ENCODE data around the gene GTF2F1. TPM values are rescaled to one million over a fixed set of nuclear protein-coding genes. Genes with fewer than 3 reads are reported as not detected.
A peak's percentile ranks its signal among the peaks of the same experiment; 100 is the strongest.

The GTF2F1 gene
- total RNA-seq, 1 donor: 48.1 TPM

GRCh38 chr19:6396305-6396704, 3.3 kb upstream of the GTF2F1 start:
- peaks cover 10% of the 10 kb centered on the region for H3K4me1 ChIP-seq (ENCODE audit: insufficient read depth, low read length)
- no peaks in the 10 kb centered on the region for H4K20me1 ChIP-seq (ENCODE audit: insufficient read depth, low read length)
- H3K79me2 ChIP-seq (ENCODE audit: insufficient read depth, low read length): peaks cover 17% of the 10 kb centered on the region
- no peaks in the 10 kb centered on the region for H3K9me3 ChIP-seq (ENCODE audit: low read depth, low read length)
- no peak overlapping the region for H3K27ac ChIP-seq (ENCODE audit: low read depth, low read length)
- no peak overlapping the region for H3K4me3 ChIP-seq (ENCODE audit: insufficient read depth, low read length)
- no peaks in the 10 kb centered on the region for H3K27me3 ChIP-seq (ENCODE audit: insufficient read depth, low read length)
- peaks cover 5% of the 10 kb centered on the region for H3K36me3 ChIP-seq (ENCODE audit: insufficient read depth, low read length)
- no peak for DNase-seq (ENCODE audit: insufficient read length, low spot score, missing footprints)
- no peak for TF ChIP-seq CTCF (IDR thresholded peaks at IDR 0.05; ENCODE audit: extremely low read depth, low read depth, low read length)
- H2AFZ ChIP-seq (ENCODE audit: low read length): no peak overlapping the region
- no peak overlapping the region for H3K4me2 ChIP-seq (ENCODE audit: insufficient read depth, low read length)

- Histone ChIP-seq H4K20me1 (ENCODE audit: insufficient read depth, low read length) (no peaks in the 10 kb centered on the region), H3K4me3 (ENCODE audit: insufficient read depth, low read length) (no peak overlapping the region), H3K36me3 (ENCODE audit: insufficient read depth, low read length) (peaks cover 13% of the 10 kb centered on the region), H3K27ac (ENCODE audit: low read depth, low read length) (no peak overlapping the region), H3K79me2 (ENCODE audit: insufficient read depth, low read length) (peaks cover 23% of the 10 kb centered on the region), H3K4me1 (ENCODE audit: insufficient read depth, low read length) (peaks cover 10% of the 10 kb centered on the region), H3K27me3 (ENCODE audit: insufficient read depth, low read length) (no peaks in the 10 kb centered on the region), H3K4me2 (ENCODE audit: insufficient read depth, low read length) (no peak overlapping the region), H3K9me3 (ENCODE audit: low read depth, low read length) (no peaks in the 10 kb centered on the region), H2AFZ (ENCODE audit: low read length) (no peak overlapping the region)
- TF ChIP-seq CTCF (IDR thresholded peaks at IDR 0.05; ENCODE audit: extremely low read depth, low read depth, low read length): no peak
- no peak for DNase-seq (ENCODE audit: insufficient read length, low spot score, missing footprints)
Measured at GRCh38 chr19:6394831-6395230, 1.9 kb upstream of the GTF2F1 start.

- peaks cover 23% of the 10 kb centered on the region for H3K79me2 ChIP-seq (ENCODE audit: insufficient read depth, low read length)
- peak overlapping the region; percentile 94 for H3K4me3 ChIP-seq (ENCODE audit: insufficient read depth, low read length)
- H4K20me1 ChIP-seq (ENCODE audit: insufficient read depth, low read length): no peaks in the 10 kb centered on the region
- H3K9me3 ChIP-seq (ENCODE audit: low read depth, low read length): no peaks in the 10 kb centered on the region
- peaks cover 10% of the 10 kb centered on the region for H3K4me1 ChIP-seq (ENCODE audit: insufficient read depth, low read length)
- peaks cover 20% of the 10 kb centered on the region for H3K36me3 ChIP-seq (ENCODE audit: insufficient read depth, low read length)
- H2AFZ ChIP-seq (ENCODE audit: low read length): peak overlapping the region; percentile 100
- no peak for DNase-seq (ENCODE audit: insufficient read length, low spot score, missing footprints)
- no peak for TF ChIP-seq CTCF (IDR thresholded peaks at IDR 0.05; ENCODE audit: extremely low read depth, low read depth, low read length)
- peak overlapping the region; percentile 98 for H3K4me2 ChIP-seq (ENCODE audit: insufficient read depth, low read length)
- peak overlapping the region; percentile 98 for H3K27ac ChIP-seq (ENCODE audit: low read depth, low read length)
- no peaks in the 10 kb centered on the region for H3K27me3 ChIP-seq (ENCODE audit: insufficient read depth, low read length)
Measured at GRCh38 chr19:6393983-6394412, 1.0 kb upstream of the GTF2F1 start.

- Histone ChIP-seq H3K4me1 (ENCODE audit: insufficient read depth, low read length) (peaks cover 10% of the 10 kb centered on the region), H4K20me1 (ENCODE audit: insufficient read depth, low read length) (peaks cover 2% of the 10 kb centered on the region), H3K4me2 (ENCODE audit: insufficient read depth, low read length) (peak overlapping the region; percentile 98), H3K4me3 (ENCODE audit: insufficient read depth, low read length) (peak overlapping the region; percentile 94), H3K36me3 (ENCODE audit: insufficient read depth, low read length) (peaks cover 34% of the 10 kb centered on the region), H3K79me2 (ENCODE audit: insufficient read depth, low read length) (peaks cover 23% of the 10 kb centered on the region), H2AFZ (ENCODE audit: low read length) (peak overlapping the region; percentile 100), H3K9me3 (ENCODE audit: low read depth, low read length) (no peaks in the 10 kb centered on the region), H3K27ac (ENCODE audit: low read depth, low read length) (peak overlapping the region; percentile 98), H3K27me3 (ENCODE audit: insufficient read depth, low read length) (no peaks in the 10 kb centered on the region)
- peak; percentile 68 for DNase-seq (ENCODE audit: insufficient read length, low spot score, missing footprints)
- no peak for TF ChIP-seq CTCF (IDR thresholded peaks at IDR 0.05; ENCODE audit: extremely low read depth, low read depth, low read length)
Measured at GRCh38 chr19:6392221-6393073, 517 bp downstream of the GTF2F1 start.

Measured in osteoblast (primary cell).